Lower leg skin (tissue), 3 donors: Measurements from ENCODE around the gene WDR38.

Source experiments
- POLR2A ChIP-seq, 2 donors: fragments of 450-650 bp; IDR thresholded peaks; one replicate each; pipeline ENCODE4 v1.6.1; 2016 to 2017; ENCODE audit warnings: antibody characterized with exemption in 2 of 2, mild to moderate bottlenecking in 1 of 2, moderate library complexity in 1 of 2
- TF ChIP-seq, protein P1 (sequence below), 3 donors: fragments of 450-650 bp; IDR thresholded peaks; one replicate each; pipeline ENCODE4 v1.5.1; 2016; ENCODE audit warnings: antibody characterized with exemption in 3 of 3, mild to moderate bottlenecking in 3 of 3, moderate library complexity in 2 of 3

DNA sequence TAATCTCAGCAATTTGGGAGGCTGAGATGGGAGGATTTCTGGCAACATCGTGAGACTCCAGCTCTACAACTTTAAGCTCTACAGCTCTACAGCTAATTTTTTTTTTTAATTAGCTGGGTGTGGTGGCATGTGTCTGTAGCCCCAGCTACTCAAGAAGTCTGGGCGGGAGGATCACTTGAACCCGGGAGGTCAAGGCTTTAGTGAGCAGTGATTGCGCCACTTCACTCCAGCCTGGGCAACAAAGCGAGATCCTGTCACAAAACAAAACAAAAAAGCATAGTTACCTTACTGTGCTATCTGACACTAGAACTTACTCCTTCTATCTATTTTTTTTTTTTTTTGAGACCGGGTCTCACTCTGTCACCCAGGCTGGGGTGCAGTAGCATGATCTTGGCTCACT, 6.3 kb upstream of the WDR38 start:
- no peak for TF ChIP-seq POLR2A (IDR thresholded peaks at IDR 0.05)
- TF ChIP-seq, protein P1, sequence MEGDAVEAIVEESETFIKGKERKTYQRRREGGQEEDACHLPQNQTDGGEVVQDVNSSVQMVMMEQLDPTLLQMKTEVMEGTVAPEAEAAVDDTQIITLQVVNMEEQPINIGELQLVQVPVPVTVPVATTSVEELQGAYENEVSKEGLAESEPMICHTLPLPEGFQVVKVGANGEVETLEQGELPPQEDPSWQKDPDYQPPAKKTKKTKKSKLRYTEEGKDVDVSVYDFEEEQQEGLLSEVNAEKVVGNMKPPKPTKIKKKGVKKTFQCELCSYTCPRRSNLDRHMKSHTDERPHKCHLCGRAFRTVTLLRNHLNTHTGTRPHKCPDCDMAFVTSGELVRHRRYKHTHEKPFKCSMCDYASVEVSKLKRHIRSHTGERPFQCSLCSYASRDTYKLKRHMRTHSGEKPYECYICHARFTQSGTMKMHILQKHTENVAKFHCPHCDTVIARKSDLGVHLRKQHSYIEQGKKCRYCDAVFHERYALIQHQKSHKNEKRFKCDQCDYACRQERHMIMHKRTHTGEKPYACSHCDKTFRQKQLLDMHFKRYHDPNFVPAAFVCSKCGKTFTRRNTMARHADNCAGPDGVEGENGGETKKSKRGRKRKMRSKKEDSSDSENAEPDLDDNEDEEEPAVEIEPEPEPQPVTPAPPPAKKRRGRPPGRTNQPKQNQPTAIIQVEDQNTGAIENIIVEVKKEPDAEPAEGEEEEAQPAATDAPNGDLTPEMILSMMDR (IDR thresholded peaks at IDR 0.05), result no peak
